CD14-positive monocyte (primary cell): Measurements from ENCODE around the gene PRRX2. TPM values are rescaled to one million over a fixed set of nuclear protein-coding genes. Genes with fewer than 3 reads are reported as not detected.

ENCODE experiments used
- DNase-seq, 3 donors: peaks; one replicate each; pipeline ENCODE4 v3.0.0-alpha.2; 2011 to 2022
- H2AFZ ChIP-seq: 2 replicates; pipeline ENCODE4 v1.6.0; 2012; ENCODE audit warnings: mild to moderate bottlenecking, low read depth, low read length, inconsistent platforms; ENCODE audit not compliant: insufficient read depth, poor library complexity, severe bottlenecking
- H3K27ac ChIP-seq, 2 donors: 1 replicate in 1 of 2; 2 replicates in 1 of 2; pipeline ENCODE4 v1.5.1; 2012 to 2013; ENCODE audit warnings: low read length in 2 of 2, control low read depth in 1 of 2, inconsistent platforms in 1 of 2, low read depth in 1 of 2, mild to moderate bottlenecking in 1 of 2
- H3K27me3 ChIP-seq, 2 donors: one replicate each; pipeline versions ENCODE4 v1.6.0 to v1.6.1; 2011 to 2013; ENCODE audit warnings: low read length in 2 of 2; ENCODE audit not compliant: control insufficient read depth in 2 of 2, insufficient read depth in 2 of 2
- H3K36me3 ChIP-seq, 2 donors: replicated peaks in 1 of 2; 1 replicate in 1 of 2; 2 replicates in 1 of 2; pipeline versions ENCODE4 v1.5.1 to v1.6.1; 2012 to 2013; ENCODE audit warnings: low read length in 2 of 2, control low read depth in 1 of 2, inconsistent platforms in 1 of 2, mild to moderate bottlenecking in 1 of 2; ENCODE audit not compliant: insufficient read depth in 2 of 2, control insufficient read depth in 1 of 2
- H3K4me1 ChIP-seq, 2 donors: 1 replicate in 1 of 2; 2 replicates in 1 of 2; pipeline versions ENCODE4 v1.5.1 to v1.6.1; 2012 to 2013; ENCODE audit warnings: low read length in 2 of 2, control low read depth in 1 of 2, inconsistent platforms in 1 of 2, mild to moderate bottlenecking in 1 of 2, moderate library complexity in 1 of 2; ENCODE audit not compliant: insufficient read depth in 2 of 2, control insufficient read depth in 1 of 2
- H3K4me2 ChIP-seq: replicated peaks from 2 replicates; pipeline ENCODE3; 2012; ENCODE audit warnings: low read length, moderate library complexity, mild to moderate bottlenecking; ENCODE audit not compliant: poor library complexity, severe bottlenecking; ENCODE audit errors: extremely low read depth
- H3K4me3 ChIP-seq, 3 experiments: fragments of 200-600 bp in 1 of 3; sonication (generic) in 1 of 3; replicated peaks in 1 of 3; 1 replicate in 2 of 3; 2 replicates in 1 of 3; pipeline ENCODE4 v1.5.1; 2011 to 2013; ENCODE audit warnings: low read length in 3 of 3, mild to moderate bottlenecking in 3 of 3, control low read depth in 2 of 3, low read depth in 2 of 3, inconsistent platforms in 1 of 3, moderate library complexity in 1 of 3
- H3K79me2 ChIP-seq: 2 replicates; pipeline ENCODE4 v1.6.0; 2012; ENCODE audit warnings: mild to moderate bottlenecking, control low read depth, inconsistent platforms, low read length, moderate library complexity; ENCODE audit not compliant: insufficient read depth
- H3K9ac ChIP-seq: 2 replicates; pipeline ENCODE4 v1.6.0; 2017; ENCODE audit warnings: low read length, mild to moderate bottlenecking; ENCODE audit not compliant: insufficient read depth, poor library complexity, severe bottlenecking
- H3K9me3 ChIP-seq, 2 donors: replicated peaks in 1 of 2; 1 replicate in 1 of 2; 2 replicates in 1 of 2; pipeline versions ENCODE4 v1.5.1 to v1.6.1; 2012 to 2013; ENCODE audit warnings: low read length in 2 of 2, control low read depth in 1 of 2; ENCODE audit not compliant: control insufficient read depth in 1 of 2, insufficient read depth in 1 of 2
- H4K20me1 ChIP-seq: 2 replicates; pipeline ENCODE4 v1.6.0; 2012; ENCODE audit warnings: mild to moderate bottlenecking, low read length, control low read depth, moderate library complexity; ENCODE audit not compliant: insufficient read depth
- H3K27ac Mint-ChIP-seq, 7 donors: one replicate each; pipeline ENCODE4 v1.8.0; 2020; ENCODE audit warnings: mild to moderate bottlenecking in 7 of 7, mixed read lengths in 7 of 7, moderate library complexity in 6 of 7, inconsistent platforms in 2 of 7
- H3K27me3 Mint-ChIP-seq, 3 donors: one replicate each; pipeline ENCODE4 v1.8.0; 2021 to 2022; ENCODE audit warnings: low read depth in 3 of 3, mild to moderate bottlenecking in 3 of 3, mixed read lengths in 3 of 3, moderate library complexity in 3 of 3, inconsistent platforms in 1 of 3
- H3K36me3 Mint-ChIP-seq, 2 donors: one replicate each; pipeline ENCODE4 v1.8.0; 2020; ENCODE audit warnings: mixed read lengths in 2 of 2, inconsistent platforms in 1 of 2, mild to moderate bottlenecking in 1 of 2
- H3K4me1 Mint-ChIP-seq: one replicate; pipeline ENCODE4 v1.8.0; 2020; ENCODE audit warnings: mild to moderate bottlenecking, mixed read lengths
- H3K4me3 Mint-ChIP-seq, 2 donors: one replicate each; pipeline ENCODE4 v1.8.0; 2020; ENCODE audit warnings: mild to moderate bottlenecking in 2 of 2, mixed read lengths in 2 of 2, moderate library complexity in 1 of 2
- H3K9me3 Mint-ChIP-seq, 7 donors: one replicate each; pipeline ENCODE4 v1.8.0; 2020 to 2022; ENCODE audit warnings: mixed read lengths in 7 of 7, mild to moderate bottlenecking in 6 of 7, moderate library complexity in 6 of 7, inconsistent platforms in 2 of 7
- CTCF ChIP-seq: fragments of 200-600 bp; IDR thresholded peaks from one replicate; pipeline ENCODE4 v1.8.0; 2022; ENCODE audit warnings: antibody characterized with exemption, mild to moderate bottlenecking
- whole genome bisulfite sequencing: methylation state at CpG from one replicate; pipeline ENCODE4 v1.1.5; 2013; ENCODE audit warnings: missing lambda C conversion rate; ENCODE audit not compliant: insufficient coverage; 5-methylcytosine and 5-hydroxymethylcytosine counted together
- intact Hi-C, 2 donors: fragments of 100-400 bp; cut with micrococcal nuclease; formaldehyde crosslinking; loops; one replicate each; pipeline versions ENCODE4 v1.15.0 to v1.15.1; 2023
- polyA plus RNA-seq, 3 donors: library from polyadenylated mRNA; depleted of rRNA in 1 of 3; unstranded in 2 of 3; stranded (reverse) in 1 of 3; fragments of 300-500 nt in 2 of 3; fragments of >200 nt in 1 of 3; fragmentation: Illumina TruSeq in 2 of 3; gene quantifications; 1 replicate in 2 of 3; 2 replicates in 1 of 3; pipeline ENCODE4 v1.2.3, GENCODE V29; 2012 to 2021

PRRX2 gene
- polyA plus RNA-seq, 3 donors = not detected

DNA sequence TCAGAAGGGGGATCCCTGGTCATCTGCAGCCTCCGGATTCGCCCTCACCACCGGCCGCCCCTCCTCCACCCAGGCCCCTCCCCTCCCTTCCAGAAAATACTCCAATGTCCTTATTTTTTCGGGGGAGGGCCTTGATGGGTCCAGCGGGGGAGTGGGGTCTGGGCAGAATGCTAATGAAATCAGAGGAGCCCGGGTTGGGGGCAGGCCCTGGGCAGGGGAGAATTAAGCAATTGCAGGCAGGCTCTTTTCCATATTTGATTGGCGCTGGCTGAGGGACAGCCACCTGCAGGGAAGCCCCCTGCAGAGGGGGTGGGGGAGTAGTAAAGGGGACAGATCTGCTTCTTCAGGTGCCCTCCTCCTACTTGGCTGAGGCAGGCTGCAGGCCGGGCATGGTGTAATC is 21.3 kb downstream of the PRRX2 start:
- H3K4me3 ChIP-seq = no peak overlapping the region
- intact Hi-C loops = no loop called here
- no peak overlapping the region for H3K9ac ChIP-seq
- H3K79me2 ChIP-seq = no peaks in the 10 kb centered on the region
- no CpG with 5 or more reads among the region's 9 CpGs for WGBS
- no peak overlapping the region for H3K27ac ChIP-seq
- no peaks in the 10 kb centered on the region for H3K4me1 ChIP-seq
- Mint-ChIP-seq H3K27me3 (peaks cover 4 to 6% (median 5%) of the 10 kb centered on the region in 3 donors), H3K36me3 (no peaks in the 10 kb centered on the region), H3K4me3 (no peak overlapping the region), H3K27ac (no peak overlapping the region), H3K9me3 (no peaks in the 10 kb centered on the region), H3K4me1 (no peaks in the 10 kb centered on the region)
- no peaks in the 10 kb centered on the region for H3K36me3 ChIP-seq
- no peaks in the 10 kb centered on the region for H3K27me3 ChIP-seq
- H2AFZ ChIP-seq = no peak overlapping the region
- no peak for TF ChIP-seq CTCF
- H3K4me2 ChIP-seq = no peak overlapping the region
- H4K20me1 ChIP-seq = no peaks in the 10 kb centered on the region
- H3K9me3 ChIP-seq = no peaks in the 10 kb centered on the region
- no peak for DNase-seq

- no peak overlapping the region for H2AFZ ChIP-seq
- Mint-ChIP-seq H3K36me3 (no peaks in the 10 kb centered on the region), H3K4me3 (no peak overlapping the region), H3K9me3 (peaks cover 0 to under 1% (median 0%) of the 10 kb centered on the region in 7 donors), H3K27ac (no peak overlapping the region), H3K4me1 (no peaks in the 10 kb centered on the region), H3K27me3 (peaks cover 4 to 6% (median 5%) of the 10 kb centered on the region in 3 donors)
- H3K4me3 ChIP-seq = no peak overlapping the region
- no peak overlapping the region for H3K9ac ChIP-seq
- no peaks in the 10 kb centered on the region for H4K20me1 ChIP-seq
- no peak for DNase-seq
- TF ChIP-seq CTCF = no peak
- no peaks in the 10 kb centered on the region for H3K27me3 ChIP-seq
- H3K4me1 ChIP-seq = no peaks in the 10 kb centered on the region
- H3K9me3 ChIP-seq = no peaks in the 10 kb centered on the region
- H3K36me3 ChIP-seq = no peaks in the 10 kb centered on the region
- no peaks in the 10 kb centered on the region for H3K79me2 ChIP-seq
- no peak overlapping the region for H3K27ac ChIP-seq
- 93% methylated on average over 8 of the region's 10 CpGs for WGBS
- H3K4me2 ChIP-seq = no peak overlapping the region
- intact Hi-C loops = no loop called here
Measured at GRCh38 chr9:129687391-129687790, 21.9 kb downstream of the PRRX2 start.
